ENCODE measurements around the gene STARD3.

The STARD3 gene

DNA sequence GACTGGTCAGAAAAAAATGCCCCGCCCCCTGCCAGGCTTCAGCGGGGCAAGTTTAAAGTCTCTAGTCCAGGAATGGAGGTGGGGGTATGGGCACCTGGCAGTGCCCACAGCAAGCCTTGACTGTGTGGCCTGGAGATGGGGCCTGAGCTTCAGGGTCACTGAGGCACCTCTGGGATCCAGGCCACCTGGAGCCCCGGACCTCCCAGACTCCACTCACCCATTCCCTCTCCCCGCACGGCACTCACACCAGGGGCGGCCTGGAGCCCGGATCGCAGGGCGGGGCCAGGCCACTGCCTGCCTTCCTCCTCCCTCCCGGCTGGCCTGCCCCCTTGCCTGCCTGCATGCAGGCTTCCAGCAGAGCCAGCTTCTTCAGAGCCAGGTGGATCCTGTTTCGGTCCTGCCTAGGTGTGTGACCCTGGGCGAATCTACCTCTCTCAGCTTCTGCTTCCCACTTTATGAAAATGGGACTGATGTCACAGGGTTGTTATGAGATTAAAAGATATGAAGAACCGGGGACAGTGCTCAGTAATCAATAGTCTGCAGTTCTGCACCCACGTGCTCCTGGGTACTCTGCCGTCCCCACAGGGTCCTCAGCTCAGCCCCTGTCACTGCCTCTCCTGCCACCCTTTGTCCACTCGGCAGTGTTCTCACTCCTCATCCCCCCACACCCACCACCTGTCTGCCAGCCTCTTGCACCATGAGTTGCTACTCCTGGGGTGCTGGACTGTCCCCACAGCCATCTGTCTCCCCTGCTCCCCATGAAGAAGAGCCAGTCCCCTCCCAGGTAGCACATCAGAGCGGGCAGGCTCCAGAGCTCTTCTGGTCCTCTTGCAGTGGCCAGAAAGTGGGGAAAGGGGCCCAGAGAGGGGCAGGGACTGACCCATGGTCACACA lies 27.0 kb downstream of the STARD3 start:
- no peaks in the 10 kb centered on the region for H3F3A ChIP-seq (ENCODE audit: insufficient read depth, low read length)
- no peak overlapping the region for H3K4me2 ChIP-seq (ENCODE audit: low read length)
- H2AFZ ChIP-seq (ENCODE audit: low read length), result no peak overlapping the region
- no peak overlapping the region for H3K27ac ChIP-seq (ENCODE audit: low read depth, low read length, poor library complexity, severe bottlenecking)
- H3K36me3 ChIP-seq (ENCODE audit: insufficient read depth, low read length), result peaks cover 27% of the 10 kb centered on the region; the same call in 1 of the 2 replicates
- TF ChIP-seq, protein P1, sequence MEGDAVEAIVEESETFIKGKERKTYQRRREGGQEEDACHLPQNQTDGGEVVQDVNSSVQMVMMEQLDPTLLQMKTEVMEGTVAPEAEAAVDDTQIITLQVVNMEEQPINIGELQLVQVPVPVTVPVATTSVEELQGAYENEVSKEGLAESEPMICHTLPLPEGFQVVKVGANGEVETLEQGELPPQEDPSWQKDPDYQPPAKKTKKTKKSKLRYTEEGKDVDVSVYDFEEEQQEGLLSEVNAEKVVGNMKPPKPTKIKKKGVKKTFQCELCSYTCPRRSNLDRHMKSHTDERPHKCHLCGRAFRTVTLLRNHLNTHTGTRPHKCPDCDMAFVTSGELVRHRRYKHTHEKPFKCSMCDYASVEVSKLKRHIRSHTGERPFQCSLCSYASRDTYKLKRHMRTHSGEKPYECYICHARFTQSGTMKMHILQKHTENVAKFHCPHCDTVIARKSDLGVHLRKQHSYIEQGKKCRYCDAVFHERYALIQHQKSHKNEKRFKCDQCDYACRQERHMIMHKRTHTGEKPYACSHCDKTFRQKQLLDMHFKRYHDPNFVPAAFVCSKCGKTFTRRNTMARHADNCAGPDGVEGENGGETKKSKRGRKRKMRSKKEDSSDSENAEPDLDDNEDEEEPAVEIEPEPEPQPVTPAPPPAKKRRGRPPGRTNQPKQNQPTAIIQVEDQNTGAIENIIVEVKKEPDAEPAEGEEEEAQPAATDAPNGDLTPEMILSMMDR (IDR thresholded peaks at IDR 0.05; ENCODE audit: low read length), result no peak
- TF ChIP-seq EZH2 (IDR thresholded peaks at IDR 0.05; ENCODE audit: borderline replicate concordance, low read length), result no peak
- H3K4me1 ChIP-seq (ENCODE audit: insufficient read depth, low read length, severe bottlenecking), result peaks cover 17% of the 10 kb centered on the region
- H4K20me1 ChIP-seq (ENCODE audit: insufficient read depth, low read length), result no peaks in the 10 kb centered on the region
- no peaks in the 10 kb centered on the region for H3K9me3 ChIP-seq (ENCODE audit: low read length)
- no peaks in the 10 kb centered on the region for H3K79me2 ChIP-seq (ENCODE audit: insufficient read depth, low read length)
- H3K9ac ChIP-seq (ENCODE audit: low read length), result no peak overlapping the region
- no peaks in the 10 kb centered on the region for H3K9me2 ChIP-seq (ENCODE audit: low read depth, low read length)
- no peak overlapping the region for H3K4me3 ChIP-seq (ENCODE audit: low read depth, low read length, poor library complexity, severe bottlenecking)
- peaks cover 13% of the 10 kb centered on the region; the same call in 1 of the 2 replicates for H3K27me3 ChIP-seq (ENCODE audit: insufficient read depth, low read length)

- no peak for TF ChIP-seq EZH2 (IDR thresholded peaks at IDR 0.05; ENCODE audit: borderline replicate concordance, low read length)
- TF ChIP-seq, protein P1 (IDR thresholded peaks at IDR 0.05; ENCODE audit: low read length), result no peak
- Histone ChIP-seq H3K36me3 (ENCODE audit: insufficient read depth, low read length) (peaks cover 27% of the 10 kb centered on the region; the same call in 1 of the 2 replicates), H3K9me2 (ENCODE audit: low read depth, low read length) (no peaks in the 10 kb centered on the region), H3K4me1 (ENCODE audit: insufficient read depth, low read length, severe bottlenecking) (peaks cover 11% of the 10 kb centered on the region), H3K27ac (ENCODE audit: low read depth, low read length, poor library complexity, severe bottlenecking) (no peak within 1 kb of the TSS), H4K20me1 (ENCODE audit: insufficient read depth, low read length) (no peaks in the 10 kb centered on the region), H3K9me3 (ENCODE audit: low read length) (no peaks in the 10 kb centered on the region), H3F3A (ENCODE audit: insufficient read depth, low read length) (no peaks in the 10 kb centered on the region), H3K4me2 (ENCODE audit: low read length) (no peak within 1 kb of the TSS), H3K4me3 (ENCODE audit: low read depth, low read length, poor library complexity, severe bottlenecking) (no peak within 1 kb of the TSS), H3K9ac (ENCODE audit: low read length) (no peak within 1 kb of the TSS), H2AFZ (ENCODE audit: low read length) (no peak within 1 kb of the TSS), H3K27me3 (ENCODE audit: insufficient read depth, low read length) (peaks cover 13% of the 10 kb centered on the region; the same call in 1 of the 2 replicates), H3K79me2 (ENCODE audit: insufficient read depth, low read length) (no peaks in the 10 kb centered on the region)
Measured at GRCh38 chr17:39664581-39665561, 27.9 kb downstream of the STARD3 start, which contains the start of gene TCAP. Gene TCAP, plus strand, starts transcription at chr17:39665349. Its CDS starts 11 bp downstream, at chr17:39665360.

DNA sequence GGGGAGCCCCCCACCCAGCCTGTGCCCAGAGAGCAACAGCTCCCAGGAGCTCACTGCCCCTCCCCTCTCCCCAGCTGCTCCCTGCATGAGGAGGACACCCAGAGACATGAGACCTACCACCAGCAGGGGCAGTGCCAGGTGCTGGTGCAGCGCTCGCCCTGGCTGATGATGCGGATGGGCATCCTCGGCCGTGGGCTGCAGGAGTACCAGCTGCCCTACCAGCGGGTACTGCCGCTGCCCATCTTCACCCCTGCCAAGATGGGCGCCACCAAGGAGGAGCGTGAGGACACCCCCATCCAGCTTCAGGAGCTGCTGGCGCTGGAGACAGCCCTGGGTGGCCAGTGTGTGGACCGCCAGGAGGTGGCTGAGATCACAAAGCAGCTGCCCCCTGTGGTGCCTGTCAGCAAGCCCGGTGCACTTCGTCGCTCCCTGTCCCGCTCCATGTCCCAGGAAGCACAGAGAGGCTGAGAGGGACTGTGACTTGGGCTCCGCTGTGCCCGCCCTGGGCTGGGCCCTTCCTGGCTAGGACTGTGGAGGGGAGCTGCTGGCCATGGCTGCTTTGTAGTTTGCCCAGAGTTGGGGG lies 28.8 kb downstream of the STARD3 start:
- H4K20me1 ChIP-seq (ENCODE audit: insufficient read depth, low read length), result no peaks in the 10 kb centered on the region
- no peaks in the 10 kb centered on the region for H3K9me3 ChIP-seq (ENCODE audit: low read length)
- H3K4me2 ChIP-seq (ENCODE audit: low read length), result no peak overlapping the region
- peaks cover 18% of the 10 kb centered on the region; the same call in 1 of the 2 replicates for H3K36me3 ChIP-seq (ENCODE audit: insufficient read depth, low read length)
- peaks cover 13% of the 10 kb centered on the region; the same call in 1 of the 2 replicates for H3K27me3 ChIP-seq (ENCODE audit: insufficient read depth, low read length)
- no peak overlapping the region for H3K4me3 ChIP-seq (ENCODE audit: low read depth, low read length, poor library complexity, severe bottlenecking)
- no peaks in the 10 kb centered on the region for H3F3A ChIP-seq (ENCODE audit: insufficient read depth, low read length)
- H3K79me2 ChIP-seq (ENCODE audit: insufficient read depth, low read length), result no peaks in the 10 kb centered on the region
- no peak overlapping the region for H3K27ac ChIP-seq (ENCODE audit: low read depth, low read length, poor library complexity, severe bottlenecking)
- peaks cover 11% of the 10 kb centered on the region for H3K4me1 ChIP-seq (ENCODE audit: insufficient read depth, low read length, severe bottlenecking)
- TF ChIP-seq EZH2 (IDR thresholded peaks at IDR 0.05; ENCODE audit: borderline replicate concordance, low read length), result no peak
- TF ChIP-seq, protein P1 (IDR thresholded peaks at IDR 0.05; ENCODE audit: low read length), result peak; percentile 18; the same call in 1 of the 2 replicates
- H2AFZ ChIP-seq (ENCODE audit: low read length), result no peak overlapping the region
- H3K9me2 ChIP-seq (ENCODE audit: low read depth, low read length), result no peaks in the 10 kb centered on the region
- H3K9ac ChIP-seq (ENCODE audit: low read length), result no peak overlapping the region
